Naive thymus-derived CD8-positive, alpha-beta T cell (primary cell): ENCODE results near the gene ST8SIA6. TPM values are rescaled to one million over a fixed set of nuclear protein-coding genes. Genes with fewer than 3 reads are reported as not detected.

Experiments
- ATAC-seq, 2 donors: fragments of 150-1000 bp; cut with Tn5 transposase in 1 of 2; sonication (Bioruptor Pico), chemical (Tn5 transposase) in 1 of 2; 1 replicate in 1 of 2; 2 replicates in 1 of 2; pipeline ENCODE4 v1.10.0; 2021; ENCODE audit warnings: mild to moderate bottlenecking in 2 of 2, moderate library complexity in 2 of 2
- POLR2A ChIA-PET: fragments of 350-600 bp; sonication (Branson Sonifier 250); formaldehyde crosslinking; loops from one replicate; lab custom pipeline; 2021; ENCODE audit warnings: antibody characterized with exemption; lab: Charles Lee
- DNase-seq, 10 donors: peaks; one replicate each; pipeline versions ENCODE4 v3.0.0 to v3.0.0-alpha.2; 2020 to 2022
- H3K27ac Mint-ChIP-seq, 10 donors: one replicate each; pipeline ENCODE4 v1.8.0; 2020 to 2022; ENCODE audit warnings: mild to moderate bottlenecking in 10 of 10, mixed read lengths in 10 of 10, moderate library complexity in 4 of 10, inconsistent platforms in 1 of 10
- H3K27me3 Mint-ChIP-seq, 5 donors: one replicate each; pipeline ENCODE4 v1.8.0; 2021 to 2022; ENCODE audit warnings: mixed read lengths in 5 of 5
- H3K36me3 Mint-ChIP-seq, 3 donors: one replicate each; pipeline ENCODE4 v1.8.0; 2020 to 2022; ENCODE audit warnings: mixed read lengths in 3 of 3, mild to moderate bottlenecking in 2 of 3, inconsistent platforms in 1 of 3
- H3K4me1 Mint-ChIP-seq, 4 donors: one replicate each; pipeline ENCODE4 v1.8.0; 2021 to 2022; ENCODE audit warnings: mixed read lengths in 4 of 4
- H3K4me3 Mint-ChIP-seq, 10 donors: one replicate each; pipeline ENCODE4 v1.8.0; 2020 to 2022; ENCODE audit warnings: mild to moderate bottlenecking in 10 of 10, mixed read lengths in 10 of 10, moderate library complexity in 6 of 10, inconsistent platforms in 1 of 10
- H3K9me3 Mint-ChIP-seq, 9 donors: one replicate each; pipeline ENCODE4 v1.8.0; 2020 to 2022; ENCODE audit warnings: mixed read lengths in 9 of 9, mild to moderate bottlenecking in 3 of 9, inconsistent platforms in 1 of 9, moderate library complexity in 1 of 9
- polyA plus RNA-seq, 3 donors: library from polyadenylated mRNA; unstranded; fragments of 300-500 nt; fragmentation: Illumina TruSeq; gene quantifications; one replicate each; pipeline ENCODE4 v1.2.3, GENCODE V29; 2021
- total RNA-seq, 8 experiments: library from RNA in 2 of 8; stranded (reverse) in 2 of 8; gene quantifications; one replicate each; pipeline ENCODE4 v1.2.3 and lab custom pipeline; 2021 to 2026

ST8SIA6 gene
- total and polyA plus RNA-seq, 5 experiments from 2014 or later, result 0.33 to 2.4 TPM; not detected in 3

GRCh38 chr10:17475661-17476060 lies 21.3 kb upstream of the ST8SIA6 start:
- Mint-ChIP-seq H3K36me3 (peaks cover 0 to under 1% (median 0%) of the 10 kb centered on the region in 3 donors), H3K4me3 (no peak overlapping the region), H3K4me1 (peaks cover 0 to 4% (median 2%) of the 10 kb centered on the region in 4 donors), H3K27me3 (peaks cover 12 to 46% (median 23%) of the 10 kb centered on the region in 5 donors), H3K27ac (no peak overlapping the region), H3K9me3 (peaks cover 0 to 2% (median 0%) of the 10 kb centered on the region in 9 donors)
- ATAC-seq, result no peak
- DNase-seq, result no peak
- POLR2A ChIA-PET, result no interaction called here

GRCh38 chr10:17474595-17475323 lies 20.4 kb upstream of the ST8SIA6 start:
- Mint-ChIP-seq H3K4me1 (peaks cover 0 to 4% (median 2%) of the 10 kb centered on the region in 4 donors), H3K36me3 (peaks cover 0 to 7% (median 0%) of the 10 kb centered on the region in 3 donors)

DNA sequence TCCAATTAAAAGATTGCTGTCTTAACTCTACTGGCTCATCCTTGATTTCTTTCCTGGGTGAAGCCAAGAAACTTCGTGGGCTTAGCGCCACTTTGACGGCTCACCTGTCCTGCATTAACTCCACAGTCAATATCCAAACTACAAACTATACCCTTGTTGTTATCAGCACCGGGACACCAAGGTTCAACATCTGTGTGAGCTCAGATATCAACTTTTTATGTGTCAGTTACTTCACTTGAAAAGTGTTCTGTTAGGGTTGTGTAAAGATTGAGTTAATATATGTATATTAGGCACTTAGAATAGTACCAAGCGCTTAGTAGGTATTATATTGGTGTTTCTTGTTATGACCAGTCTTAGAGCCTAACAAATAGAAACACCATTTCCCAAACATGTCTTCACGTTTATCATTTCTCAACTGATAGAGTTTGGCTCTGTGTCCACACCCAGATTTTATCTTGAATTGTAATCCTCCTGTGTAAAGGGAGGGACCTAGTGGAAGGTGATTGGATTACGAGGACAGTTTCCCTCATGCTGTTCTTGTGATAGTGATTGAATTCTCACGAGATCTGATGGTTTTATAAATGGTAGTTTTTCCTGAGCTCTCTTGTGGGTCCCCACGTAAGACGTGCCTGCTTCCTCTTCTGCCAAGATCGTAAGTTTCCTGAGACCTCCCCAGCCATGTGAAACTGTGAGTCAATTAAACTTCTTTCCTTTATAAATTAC lies 19.0 kb upstream of the ST8SIA6 start:
- H3K9me3 Mint-ChIP-seq, result peaks cover 0 to 10% (median 4%) of the 10 kb centered on the region in 9 donors
- ATAC-seq (no peak), DNase-seq (no peak)
- POLR2A ChIA-PET, result no interaction called here
- H3K27ac Mint-ChIP-seq, result no peak overlapping the region
- no peak overlapping the region for H3K4me3 Mint-ChIP-seq
- H3K36me3 Mint-ChIP-seq, result peaks cover 0 to 12% (median 0%) of the 10 kb centered on the region in 3 donors
- H3K4me1 Mint-ChIP-seq, result peaks cover 0 to 4% (median 2%) of the 10 kb centered on the region in 4 donors
- H3K27me3 Mint-ChIP-seq, result peaks cover 7 to 56% (median 25%) of the 10 kb centered on the region in 5 donors

More at GRCh38 chr10:17474595-17475323, 20.4 kb upstream of the ST8SIA6 start:
- Mint-ChIP-seq H3K27ac (no peak overlapping the region), H3K27me3 (peaks cover 7 to 51% (median 20%) of the 10 kb centered on the region in 5 donors), H3K4me3 (no peak overlapping the region), H3K9me3 (peaks cover 0 to 6% (median 4%) of the 10 kb centered on the region in 9 donors)
- DNase-seq (no peak), ATAC-seq (no peak)
- POLR2A ChIA-PET, result no interaction called here

DNA sequence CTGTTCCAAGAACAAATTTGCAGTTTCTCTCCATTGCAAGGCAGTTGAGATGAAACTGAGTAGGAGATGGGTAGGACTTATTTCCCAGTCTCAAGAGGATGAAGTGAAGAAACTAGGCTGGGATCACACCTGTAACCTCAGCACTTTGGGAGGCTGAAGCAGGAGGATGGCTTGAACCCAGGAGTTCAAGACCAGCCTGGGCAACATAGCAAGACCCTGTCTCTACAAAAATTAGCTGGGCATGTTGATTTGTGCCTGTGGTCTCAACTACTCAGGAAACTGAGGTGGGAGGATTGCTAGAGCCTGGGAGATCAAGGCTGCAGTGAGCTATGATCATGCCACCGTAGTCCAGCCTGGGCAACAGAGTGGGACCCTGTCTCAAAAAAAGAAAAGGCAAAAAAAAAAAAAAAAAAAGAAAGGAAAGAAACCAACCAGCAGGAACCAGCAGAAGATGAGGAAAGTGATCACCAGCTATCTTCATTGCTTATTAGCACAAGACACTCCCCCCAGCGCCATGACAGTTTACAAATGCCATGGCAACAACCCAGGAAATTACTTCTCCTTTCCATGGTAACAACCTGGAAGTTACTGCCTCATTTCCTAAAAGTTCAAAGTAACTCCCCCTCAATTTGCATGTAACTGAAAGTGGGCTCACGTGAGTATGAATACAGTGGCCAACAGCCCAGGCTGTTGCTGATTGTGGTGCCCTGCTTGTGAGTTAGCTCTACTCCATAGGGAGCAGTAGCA lies 18.3 kb upstream of the ST8SIA6 start:
- peaks cover 0 to 4% (median 2%) of the 10 kb centered on the region in 4 donors for H3K4me1 Mint-ChIP-seq

DNA sequence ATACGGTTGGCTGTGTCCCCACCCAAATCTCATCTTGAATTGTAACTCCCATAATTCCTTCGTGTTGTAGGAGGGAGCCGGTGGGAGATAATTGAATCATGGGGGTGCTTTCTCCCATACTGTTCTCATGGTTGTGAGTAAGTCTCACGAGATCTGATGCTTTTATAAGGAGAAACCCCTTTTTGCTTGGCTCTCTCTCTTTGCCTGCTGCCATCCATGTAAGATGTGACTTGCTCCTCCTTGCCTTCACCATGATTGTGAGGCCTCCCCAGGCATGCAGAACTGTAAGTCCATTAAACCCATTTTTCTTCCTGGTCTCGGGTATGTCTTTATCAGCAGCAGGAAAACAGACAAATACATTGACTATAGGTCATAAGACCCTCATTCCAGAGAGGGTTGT lies 15.9 kb upstream of the ST8SIA6 start:
- H3K9me3 Mint-ChIP-seq, result peaks cover 0 to 10% (median 4%) of the 10 kb centered on the region in 9 donors
- H3K36me3 Mint-ChIP-seq, result peaks cover 0 to 12% (median 0%) of the 10 kb centered on the region in 3 donors
- peaks cover 8 to 43% (median 22%) of the 10 kb centered on the region in 5 donors for H3K27me3 Mint-ChIP-seq
- no peak overlapping the region for H3K4me3 Mint-ChIP-seq
- POLR2A ChIA-PET, result no interaction called here
- H3K4me1 Mint-ChIP-seq, result peaks cover 0 to 8% (median 2%) of the 10 kb centered on the region in 4 donors
- no peak for DNase-seq
- H3K27ac Mint-ChIP-seq, result no peak overlapping the region
- no peak for ATAC-seq

More for the DNA sequence above, 18.3 kb upstream of the ST8SIA6 start:
- peaks cover 0 to 10% (median 4%) of the 10 kb centered on the region in 9 donors for H3K9me3 Mint-ChIP-seq
- H3K27ac Mint-ChIP-seq, result no peak overlapping the region
- peaks cover 0 to 12% (median 0%) of the 10 kb centered on the region in 3 donors for H3K36me3 Mint-ChIP-seq
- H3K4me3 Mint-ChIP-seq, result no peak overlapping the region
- POLR2A ChIA-PET, result no interaction called here
- H3K27me3 Mint-ChIP-seq, result peaks cover 6 to 55% (median 25%) of the 10 kb centered on the region in 5 donors
- DNase-seq, result no peak
- no peak for ATAC-seq

GRCh38 chr10:17465328-17466125 lies 11.1 kb upstream of the ST8SIA6 start:
- H3K4me1 Mint-ChIP-seq, result peaks cover 0 to 4% (median 1%) of the 10 kb centered on the region in 4 donors
- peaks cover 19 to 57% (median 37%) of the 10 kb centered on the region in 5 donors for H3K27me3 Mint-ChIP-seq
- no peak for DNase-seq
- peak in 1 of 2 donors; percentile 58 for ATAC-seq
- no peak overlapping the region for H3K4me3 Mint-ChIP-seq
- H3K9me3 Mint-ChIP-seq, result peaks cover 0 to 9% (median 3%) of the 10 kb centered on the region in 9 donors
- POLR2A ChIA-PET, result no interaction called here
- peaks cover 0 to 11% (median 0%) of the 10 kb centered on the region in 3 donors for H3K36me3 Mint-ChIP-seq
- H3K27ac Mint-ChIP-seq, result peak overlapping the region in 1 of 10 donors; percentile 86

- peak overlapping the region in 1 of 10 donors; percentile 8 for H3K4me3 Mint-ChIP-seq
- peak overlapping the region in 1 of 10 donors; percentile 15 for H3K27ac Mint-ChIP-seq
- H3K36me3 Mint-ChIP-seq, result peaks cover 0 to 3% (median 0%) of the 10 kb centered on the region in 3 donors
- no peak for DNase-seq
- peaks cover 21 to 53% (median 37%) of the 10 kb centered on the region in 5 donors for H3K27me3 Mint-ChIP-seq
- peaks cover 0 to 3% (median 0%) of the 10 kb centered on the region in 9 donors for H3K9me3 Mint-ChIP-seq
- POLR2A ChIA-PET, result no interaction called here
- H3K4me1 Mint-ChIP-seq, result peaks cover 0 to 4% (median 1%) of the 10 kb centered on the region in 4 donors
- no peak for ATAC-seq
These were observed 10.2 kb upstream of the ST8SIA6 start for GRCh38 chr10:17464545-17464944.

GRCh38 chr10:17460756-17461155 lies 6.4 kb upstream of the ST8SIA6 start:
- DNase-seq, result no peak
- POLR2A ChIA-PET, result interaction anchor here (0.7 kb wide), 1 partner anchor 1206 kb away, joined by 3 read pairs; no protein-coding TSS in a partner anchor
- Mint-ChIP-seq H3K27ac (no peak overlapping the region), H3K4me3 (no peak overlapping the region), H3K4me1 (peaks cover 0 to 4% (median 1%) of the 10 kb centered on the region in 4 donors), H3K27me3 (peaks cover 27 to 46% (median 33%) of the 10 kb centered on the region in 5 donors), H3K9me3 (no peaks in the 10 kb centered on the region), H3K36me3 (peaks cover 0 to 2% (median 0%) of the 10 kb centered on the region in 3 donors)
- ATAC-seq, result no peak

- POLR2A ChIA-PET, result interaction anchor here (0.8 kb wide), 1 partner anchor 224 kb away, joined by 3 read pairs; no protein-coding TSS in a partner anchor
- peaks cover 5 to 23% (median 20%) of the 10 kb centered on the region in 4 donors for H3K4me1 Mint-ChIP-seq
These were observed 2.7 kb upstream of the ST8SIA6 start for GRCh38 chr10:17457083-17457482.

GRCh38 chr10:17456032-17456548 lies 1.7 kb upstream of the ST8SIA6 start:
- Mint-ChIP-seq H3K4me1 (peaks cover 5 to 24% (median 20%) of the 10 kb centered on the region in 4 donors), H3K27ac (no peak overlapping the region), H3K36me3 (peaks cover 0 to 2% (median 0%) of the 10 kb centered on the region in 3 donors), H3K9me3 (no peaks in the 10 kb centered on the region), H3K4me3 (no peak overlapping the region), H3K27me3 (peaks cover 14 to 36% (median 24%) of the 10 kb centered on the region in 5 donors)
- DNase-seq (no peak), ATAC-seq (no peak)
- POLR2A ChIA-PET, result no interaction called here

More at GRCh38 chr10:17457083-17457482, 2.7 kb upstream of the ST8SIA6 start:
- peaks cover 13 to 39% (median 23%) of the 10 kb centered on the region in 5 donors for H3K27me3 Mint-ChIP-seq
- peaks cover 0 to 2% (median 0%) of the 10 kb centered on the region in 3 donors for H3K36me3 Mint-ChIP-seq
- no peaks in the 10 kb centered on the region for H3K9me3 Mint-ChIP-seq
- ATAC-seq (no peak), DNase-seq (no peak)
- H3K4me3 Mint-ChIP-seq, result no peak overlapping the region
- peak overlapping the region in 1 of 10 donors; percentile 17 for H3K27ac Mint-ChIP-seq

- peaks cover 8 to 31% (median 20%) of the 10 kb centered on the region in 5 donors for H3K27me3 Mint-ChIP-seq
- H3K9me3 Mint-ChIP-seq, result peaks cover 0 to under 1% (median 0%) of the 10 kb centered on the region in 9 donors
- H3K4me3 Mint-ChIP-seq, result peak overlapping the region; percentile 81 to 90 (median 84)
- DNase-seq (no peak), ATAC-seq (no peak)
- peaks cover 5 to 24% (median 19%) of the 10 kb centered on the region in 4 donors for H3K4me1 Mint-ChIP-seq
- POLR2A ChIA-PET, result no interaction called here
- peaks cover 0 to 2% (median under 1%) of the 10 kb centered on the region in 3 donors for H3K36me3 Mint-ChIP-seq
- H3K27ac Mint-ChIP-seq, result peak overlapping the region in 4 of 10 donors; percentile 22 to 86 (median 52)
These were observed 673 bp upstream of the ST8SIA6 start for GRCh38 chr10:17455015-17455520.
